ENCODE data around the gene FAM83B. TPM values are rescaled to one million over a fixed set of nuclear protein-coding genes. Genes with fewer than 3 reads are reported as not detected.
A peak's percentile ranks its signal among the peaks of the same experiment; 100 is the strongest.
"Not testable (repeated sequence)": the region's sequence is repeated elsewhere in the genome, so short reads cannot be mapped to it uniquely, and the experiment has no call there.

The FAM83B gene
- total and polyA plus RNA-seq, 2 donors (not counting 3 experiments of a cell fraction or from before 2014, with no cell fraction given) = not detected

GRCh38 chr6:54970337-54970736 lies 123.8 kb downstream of the FAM83B start:
- intact Hi-C loops (cut with micrococcal nuclease) = no loop called here
- no peak overlapping the region for H2AFZ ChIP-seq (ENCODE audit: low read depth, low read length)
- BruUV-seq (replicated peaks) = no TSS peak
- H3K27me3 ChIP-seq (ENCODE audit: control insufficient read depth in 2 of 2, insufficient read depth in 2 of 2, low read length in 2 of 2) = no peaks in the 10 kb centered on the region
- no peak overlapping the region for H3K27ac ChIP-seq (ENCODE audit: insufficient read depth, low read depth, low read length)
- POLR2A ChIA-PET = no interaction called here
- H3K4me2 ChIP-seq (ENCODE audit: insufficient read depth, low read length) = no peak overlapping the region
- H3K9me3 ChIP-seq (replicated peaks; ENCODE audit: control insufficient read depth, insufficient read depth, low read length) = no peaks in the 10 kb centered on the region
- H3K79me2 ChIP-seq (ENCODE audit: control insufficient read depth, insufficient read depth, low read length) = no peaks in the 10 kb centered on the region
- DNase-seq (ENCODE audit: low read depth, low spot score) (no peak), FAIRE-seq (no peak)
- dilution Hi-C loops (cut with MboI; ENCODE audit: extremely low pct_ligation_motif_present, low sequenced_read_pairs) = no loop called here
- CTCF ChIA-PET = no interaction called here
- no peaks in the 10 kb centered on the region for H3K36me3 ChIP-seq (ENCODE audit: control insufficient read depth in 2 of 2, extremely low read depth in 1 of 2, insufficient read depth in 2 of 2, low read length in 2 of 2)
- H3K4me1 ChIP-seq (ENCODE audit: control insufficient read depth, extremely low read depth, insufficient read depth, low read length) = no peaks in the 10 kb centered on the region
- no peaks in the 10 kb centered on the region for H4K20me1 ChIP-seq (replicated peaks; ENCODE audit: control insufficient read depth, extremely low read depth, insufficient read depth, low read length)
- TF ChIP-seq EZH2 (IDR thresholded peaks at IDR 0.05; ENCODE audit: borderline replicate concordance, low read depth, low read length, severe bottlenecking) (no peak), JUN (IDR thresholded peaks at IDR 0.05; ENCODE audit: borderline replicate concordance, insufficient read depth, insufficient read length, low read depth) (peak; percentile 42)
- H3K9ac ChIP-seq (replicated peaks; ENCODE audit: extremely low read depth, insufficient read depth, low read length) = no peak overlapping the region
- no peak overlapping the region for H3K4me3 ChIP-seq (replicated peaks in 1 of 3; ENCODE audit: insufficient read depth in 1 of 3, low read depth in 1 of 3, low read length in 3 of 3)
- no peaks in the 10 kb centered on the region for H3K9me1 ChIP-seq (replicated peaks; ENCODE audit: control insufficient read depth, extremely low read depth, insufficient read depth, low read length)

DNA sequence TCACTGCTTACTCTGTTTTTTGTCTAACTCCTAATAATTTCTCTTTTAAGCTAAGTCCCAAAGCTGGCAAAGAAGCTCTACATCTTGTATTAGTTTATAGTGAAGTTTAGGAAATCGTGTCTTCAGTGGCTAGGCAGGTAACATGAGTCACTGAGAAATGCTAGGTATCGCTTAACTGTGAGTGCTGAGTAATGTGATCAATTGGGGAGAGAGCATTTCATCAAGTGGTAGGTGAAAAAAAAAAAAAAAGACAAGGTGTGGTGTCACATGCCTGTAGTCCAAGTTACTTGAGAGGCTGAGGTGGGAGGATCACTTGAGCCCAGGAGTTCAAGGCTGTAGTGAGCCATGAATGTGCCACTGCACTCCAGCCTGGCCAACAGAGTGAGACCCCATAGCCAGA lies 125.3 kb downstream of the FAM83B start:
- TF ChIP-seq MYC (IDR thresholded peaks at IDR 0.05; ENCODE audit: low read depth, low read length) (no peak), POLR2AphosphoS5 (IDR thresholded peaks at IDR 0.05; ENCODE audit: insufficient read depth, low read depth, low read length) (no peak), EZH2 (IDR thresholded peaks at IDR 0.05; ENCODE audit: borderline replicate concordance, low read depth, low read length, severe bottlenecking) (no peak), FOS (IDR thresholded peaks at IDR 0.05; ENCODE audit: borderline replicate concordance, insufficient read depth, low read length) (no peak), MAX (IDR thresholded peaks at IDR 0.05; ENCODE audit: insufficient read depth, insufficient read length) (no peak), POLR2A (IDR thresholded peaks at IDR 0.05; ENCODE audit: low read depth, low read length) (no peak), GATA2 (IDR thresholded peaks at IDR 0.05; ENCODE audit: insufficient read depth, insufficient read length, low read depth, low read length) (no peak), JUN (IDR thresholded peaks at IDR 0.05; ENCODE audit: borderline replicate concordance, insufficient read depth, insufficient read length, low read depth) (no peak)
- TF ChIP-seq, protein P1, sequence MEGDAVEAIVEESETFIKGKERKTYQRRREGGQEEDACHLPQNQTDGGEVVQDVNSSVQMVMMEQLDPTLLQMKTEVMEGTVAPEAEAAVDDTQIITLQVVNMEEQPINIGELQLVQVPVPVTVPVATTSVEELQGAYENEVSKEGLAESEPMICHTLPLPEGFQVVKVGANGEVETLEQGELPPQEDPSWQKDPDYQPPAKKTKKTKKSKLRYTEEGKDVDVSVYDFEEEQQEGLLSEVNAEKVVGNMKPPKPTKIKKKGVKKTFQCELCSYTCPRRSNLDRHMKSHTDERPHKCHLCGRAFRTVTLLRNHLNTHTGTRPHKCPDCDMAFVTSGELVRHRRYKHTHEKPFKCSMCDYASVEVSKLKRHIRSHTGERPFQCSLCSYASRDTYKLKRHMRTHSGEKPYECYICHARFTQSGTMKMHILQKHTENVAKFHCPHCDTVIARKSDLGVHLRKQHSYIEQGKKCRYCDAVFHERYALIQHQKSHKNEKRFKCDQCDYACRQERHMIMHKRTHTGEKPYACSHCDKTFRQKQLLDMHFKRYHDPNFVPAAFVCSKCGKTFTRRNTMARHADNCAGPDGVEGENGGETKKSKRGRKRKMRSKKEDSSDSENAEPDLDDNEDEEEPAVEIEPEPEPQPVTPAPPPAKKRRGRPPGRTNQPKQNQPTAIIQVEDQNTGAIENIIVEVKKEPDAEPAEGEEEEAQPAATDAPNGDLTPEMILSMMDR (IDR thresholded peaks at IDR 0.05; ENCODE audit: extremely low read depth in 1 of 2, insufficient read depth in 1 of 2, low read depth in 1 of 2, low read length in 2 of 2) = no peak
- Histone ChIP-seq H3K27ac (ENCODE audit: insufficient read depth, low read depth, low read length) (no peak overlapping the region), H4K20me1 (replicated peaks; ENCODE audit: control insufficient read depth, extremely low read depth, insufficient read depth, low read length) (no peaks in the 10 kb centered on the region), H3K79me2 (ENCODE audit: control insufficient read depth, insufficient read depth, low read length) (no peaks in the 10 kb centered on the region), H2AFZ (ENCODE audit: low read depth, low read length) (no peak overlapping the region), H3K4me1 (ENCODE audit: control insufficient read depth, extremely low read depth, insufficient read depth, low read length) (no peaks in the 10 kb centered on the region), H3K9ac (replicated peaks; ENCODE audit: extremely low read depth, insufficient read depth, low read length) (no peak overlapping the region), H3K4me3 (replicated peaks in 1 of 3; ENCODE audit: insufficient read depth in 1 of 3, low read depth in 1 of 3, low read length in 3 of 3) (no peak overlapping the region), H3K4me2 (ENCODE audit: insufficient read depth, low read length) (no peak overlapping the region), H3K27me3 (ENCODE audit: control insufficient read depth in 2 of 2, insufficient read depth in 2 of 2, low read length in 2 of 2) (no peaks in the 10 kb centered on the region), H3K9me1 (replicated peaks; ENCODE audit: control insufficient read depth, extremely low read depth, insufficient read depth, low read length) (no peaks in the 10 kb centered on the region), H3K9me3 (replicated peaks; ENCODE audit: control insufficient read depth, insufficient read depth, low read length) (no peaks in the 10 kb centered on the region), H3K36me3 (ENCODE audit: control insufficient read depth in 2 of 2, extremely low read depth in 1 of 2, insufficient read depth in 2 of 2, low read length in 2 of 2) (no peaks in the 10 kb centered on the region)
- BruUV-seq (replicated peaks) = no TSS peak
- intact Hi-C loops (cut with micrococcal nuclease) = no loop called here
- FAIRE-seq = no peak
- dilution Hi-C loops (cut with MboI; ENCODE audit: extremely low pct_ligation_motif_present, low sequenced_read_pairs) = no loop called here
- DNase-seq (ENCODE audit: low read depth, low spot score) = no peak
- ChIA-PET POLR2A (no interaction called here), CTCF (no interaction called here)

DNA sequence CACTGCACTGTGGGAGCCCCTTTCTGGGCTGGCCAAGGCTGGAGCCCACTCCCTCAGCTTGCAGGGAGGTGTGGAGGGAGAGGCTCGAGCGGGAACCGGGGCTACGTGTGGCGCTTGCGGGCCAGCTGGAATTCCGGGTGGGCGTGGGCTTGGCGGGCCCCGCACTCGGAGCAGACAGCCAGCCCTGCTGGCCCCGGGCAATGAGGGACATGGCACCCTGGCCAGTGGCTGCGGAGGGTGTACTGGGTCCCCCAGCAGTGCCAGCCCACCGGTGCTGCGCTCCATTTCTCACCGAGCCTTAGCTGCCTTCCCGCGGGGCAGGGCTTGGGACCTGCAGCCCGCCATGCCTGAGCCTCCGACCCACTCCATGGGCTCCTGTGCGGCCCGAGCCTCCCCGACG lies 132.6 kb downstream of the FAM83B start:
- POLR2A ChIA-PET; BruUV-seq (replicated peaks); H4K20me1 ChIP-seq (replicated peaks; ENCODE audit: control insufficient read depth, extremely low read depth, insufficient read depth, low read length); H3K4me3 ChIP-seq (replicated peaks in 1 of 3; ENCODE audit: insufficient read depth in 1 of 3, low read depth in 1 of 3, low read length in 3 of 3); H3K9ac ChIP-seq (replicated peaks; ENCODE audit: extremely low read depth, insufficient read depth, low read length); H3K9me3 ChIP-seq (replicated peaks; ENCODE audit: control insufficient read depth, insufficient read depth, low read length); H3K9me1 ChIP-seq (replicated peaks; ENCODE audit: control insufficient read depth, extremely low read depth, insufficient read depth, low read length); H3K79me2 ChIP-seq (ENCODE audit: control insufficient read depth, insufficient read depth, low read length); H3K27me3 ChIP-seq (ENCODE audit: control insufficient read depth in 2 of 2, insufficient read depth in 2 of 2, low read length in 2 of 2); dilution Hi-C loops (cut with MboI; ENCODE audit: extremely low pct_ligation_motif_present, low sequenced_read_pairs); H3K36me3 ChIP-seq (ENCODE audit: control insufficient read depth in 2 of 2, extremely low read depth in 1 of 2, insufficient read depth in 2 of 2, low read length in 2 of 2); CTCF ChIA-PET; H3K4me1 ChIP-seq (ENCODE audit: control insufficient read depth, extremely low read depth, insufficient read depth, low read length); FAIRE-seq; H3K27ac ChIP-seq (ENCODE audit: insufficient read depth, low read depth, low read length); H3K4me2 ChIP-seq (ENCODE audit: insufficient read depth, low read length); intact Hi-C loops (cut with micrococcal nuclease); DNase-seq (ENCODE audit: low read depth, low spot score); H2AFZ ChIP-seq (ENCODE audit: low read depth, low read length): not testable (repeated sequence)

All from endothelial cell of umbilical vein (primary cell).